GM13976 (cell line): Measurements from ENCODE around the gene REXO5.
"Not testable (repeated sequence)": the region's sequence is repeated elsewhere in the genome, so short reads cannot be mapped to it uniquely, and the experiment has no call there.

Source experiments
- DNase-seq: peaks from one replicate; pipeline ENCODE4 v3.0.0; 2012; ENCODE audit warnings: low spot score
- CTCF ChIP-seq: IDR thresholded peaks from 2 replicates; pipeline ENCODE4 v1.5.1; 2012; ENCODE audit warnings: borderline replicate concordance, mild to moderate bottlenecking; ENCODE audit not compliant: insufficient read depth; ENCODE audit errors: extremely low read depth, missing control alignments, control extremely low read depth
- in situ Hi-C: fragments of 300-500 bp; cut with MboI; formaldehyde crosslinking; loops from one replicate; pipeline ENCODE4 v1.12.0; 2022; ENCODE audit warnings: low sequenced_read_pairs, mixed read lengths, inconsistent platforms; ENCODE audit not compliant: unreplicated experiment

REXO5 gene

GRCh38 chr16:20798364-20798763 lies 8.0 kb upstream of the REXO5 start:
- in situ Hi-C loops: no loop called here
- no peak for DNase-seq
- TF ChIP-seq CTCF: no peak

GRCh38 chr16:20799599-20799998 lies 6.7 kb upstream of the REXO5 start:
- peak; percentile 17 for TF ChIP-seq CTCF
- in situ Hi-C loops: no loop called here
- DNase-seq: no peak

GRCh38 chr16:20801278-20801677 lies 5.0 kb upstream of the REXO5 start:
- in situ Hi-C loops: no loop called here
- DNase-seq: no peak
- no peak for TF ChIP-seq CTCF

- in situ Hi-C loops: no loop called here
- TF ChIP-seq CTCF: no peak
- DNase-seq: no peak
Observed at GRCh38 chr16:20803192-20803560, 3.2 kb upstream of the REXO5 start.

- no peak for DNase-seq
- in situ Hi-C loops: no loop called here
- no peak for TF ChIP-seq CTCF
Observed at GRCh38 chr16:20803561-20804214, 2.6 kb upstream of the REXO5 start.

GRCh38 chr16:20805684-20806167 lies 601 bp upstream of the REXO5 start:
- not testable (repeated sequence) for DNase-seq

GRCh38 chr16:20807862-20808261 lies 1.5 kb downstream of the REXO5 start:
- in situ Hi-C loops: no loop called here
- no peak for TF ChIP-seq CTCF
- DNase-seq: no peak

More at GRCh38 chr16:20805684-20806167, 601 bp upstream of the REXO5 start:
- in situ Hi-C loops: not testable (repeated sequence)
